Rectal smooth muscle tissue (tissue), 1 donor: ENCODE results near the gene TXNDC5.

Experiments used
- H3K27ac ChIP-seq: one replicate; pipeline ENCODE4 v1.7.0; 2013; ENCODE audit warnings: low read depth, low read length, inconsistent platforms
- H3K27me3 ChIP-seq: one replicate; pipeline ENCODE4 v1.7.0; 2013; ENCODE audit warnings: low read length; ENCODE audit not compliant: control insufficient read depth, insufficient read depth
- H3K36me3 ChIP-seq: one replicate; pipeline ENCODE4 v1.7.0; 2013; ENCODE audit warnings: low read length; ENCODE audit not compliant: control insufficient read depth, insufficient read depth
- H3K4me1 ChIP-seq: one replicate; pipeline ENCODE4 v1.7.0; 2013; ENCODE audit warnings: low read length; ENCODE audit not compliant: control insufficient read depth, insufficient read depth
- H3K4me3 ChIP-seq: one replicate; pipeline ENCODE4 v1.7.0; 2013; ENCODE audit warnings: low read length
- H3K9ac ChIP-seq: one replicate; pipeline ENCODE4 v1.7.0; 2013; ENCODE audit warnings: low read length

The TXNDC5 gene

DNA sequence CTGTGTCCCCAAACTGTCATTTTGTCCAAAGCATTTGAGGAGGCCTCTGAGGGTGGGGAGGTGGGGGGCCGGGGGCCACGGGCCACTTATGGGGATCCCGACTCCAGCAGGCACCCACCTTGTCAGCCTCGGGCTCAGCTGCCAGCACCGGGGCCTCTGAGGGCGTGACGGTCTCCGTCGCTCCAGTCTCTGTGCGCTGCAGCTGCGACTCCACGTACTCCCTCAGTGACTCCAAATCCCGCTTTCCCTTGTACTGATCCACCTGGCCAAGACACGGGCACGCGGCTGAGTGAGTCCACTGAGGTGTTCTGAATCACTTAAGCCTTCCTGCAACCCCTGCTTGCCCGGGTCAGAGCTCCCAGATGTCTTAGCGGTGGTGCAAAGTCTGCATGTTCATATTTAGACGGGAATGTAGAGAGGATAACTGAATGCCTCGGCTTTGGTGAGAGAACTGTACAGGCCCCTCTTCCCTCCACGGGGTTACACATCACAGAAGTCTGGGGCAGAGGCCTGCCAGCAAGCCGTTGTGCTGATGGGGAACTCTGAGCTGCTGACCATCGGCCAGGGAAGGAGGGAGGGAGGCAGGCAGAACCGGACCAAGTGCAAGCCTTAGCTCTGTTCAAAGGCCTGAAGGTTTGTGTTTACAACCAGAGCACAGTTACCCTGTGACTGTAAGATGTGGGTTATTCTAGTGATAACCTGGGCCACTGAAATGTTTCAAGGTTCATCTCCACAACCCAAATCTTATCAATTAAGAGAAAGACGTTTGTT is 21.8 kb downstream of the TXNDC5 start:
- H3K27me3 ChIP-seq: no peaks in the 10 kb centered on the region
- H3K9ac ChIP-seq: no peak overlapping the region
- peaks cover 49% of the 10 kb centered on the region for H3K36me3 ChIP-seq
- H3K4me3 ChIP-seq: no peak overlapping the region
- no peaks in the 10 kb centered on the region for H3K4me1 ChIP-seq
- no peak overlapping the region for H3K27ac ChIP-seq

GRCh38 chr6:7887278-7887991 is 23.2 kb downstream of the TXNDC5 start:
- Histone ChIP-seq H3K4me3 (no peak overlapping the region), H3K27me3 (no peaks in the 10 kb centered on the region), H3K36me3 (peaks cover 49% of the 10 kb centered on the region), H3K4me1 (no peaks in the 10 kb centered on the region), H3K27ac (no peak overlapping the region), H3K9ac (no peak overlapping the region)

- no peak overlapping the region for H3K4me3 ChIP-seq
- H3K9ac ChIP-seq: no peak overlapping the region
- no peak overlapping the region for H3K27ac ChIP-seq
- H3K27me3 ChIP-seq: no peaks in the 10 kb centered on the region
- peaks cover 50% of the 10 kb centered on the region for H3K36me3 ChIP-seq
- no peaks in the 10 kb centered on the region for H3K4me1 ChIP-seq
Observed at GRCh38 chr6:7886132-7886531, 24.5 kb downstream of the TXNDC5 start.

GRCh38 chr6:7883381-7883780 is 27.2 kb downstream of the TXNDC5 start:
- Histone ChIP-seq H3K9ac (no peak overlapping the region), H3K27ac (no peak overlapping the region), H3K4me1 (no peaks in the 10 kb centered on the region), H3K27me3 (no peaks in the 10 kb centered on the region), H3K4me3 (no peak overlapping the region), H3K36me3 (peaks cover 43% of the 10 kb centered on the region)

DNA sequence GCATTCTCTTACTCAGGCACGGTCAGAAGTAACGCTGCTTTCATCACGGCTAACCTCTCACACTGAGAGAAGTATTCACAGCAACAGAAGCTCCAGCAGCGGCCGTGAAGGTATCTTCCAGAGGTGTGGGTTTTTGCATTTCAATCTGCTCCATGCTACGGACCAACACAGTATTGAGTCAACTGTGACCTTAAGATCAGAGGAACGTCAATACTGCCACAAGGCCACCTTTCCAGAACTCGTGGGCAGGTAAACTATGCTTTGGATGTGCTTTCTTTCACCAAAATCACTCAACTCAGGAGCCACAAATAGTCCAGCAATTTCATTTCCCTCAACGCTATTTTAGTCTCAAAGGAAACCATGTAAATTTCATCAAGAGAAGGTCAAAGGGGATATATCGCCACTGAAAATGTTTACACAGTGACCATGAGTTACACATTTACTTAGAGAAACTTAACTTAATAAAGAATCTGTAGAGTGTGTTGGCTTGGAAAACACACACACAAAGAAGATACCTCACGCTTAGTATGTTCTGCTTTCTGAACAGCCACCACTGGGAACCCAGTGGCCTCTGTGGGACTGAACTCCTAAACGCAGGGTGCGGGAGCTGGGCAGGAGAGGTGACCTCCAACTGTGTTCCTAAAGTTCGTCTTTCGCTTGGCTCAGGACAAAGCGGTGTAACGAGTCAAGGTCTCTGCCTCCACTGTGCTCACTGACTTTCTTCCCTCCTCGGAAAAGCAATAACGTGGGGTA is 27.9 kb downstream of the TXNDC5 start:
- peaks cover 39% of the 10 kb centered on the region for H3K36me3 ChIP-seq
- no peaks in the 10 kb centered on the region for H3K27me3 ChIP-seq
- H3K4me3 ChIP-seq: no peak overlapping the region
- H3K4me1 ChIP-seq: no peaks in the 10 kb centered on the region
- H3K9ac ChIP-seq: no peak overlapping the region
- H3K27ac ChIP-seq: no peak overlapping the region

DNA sequence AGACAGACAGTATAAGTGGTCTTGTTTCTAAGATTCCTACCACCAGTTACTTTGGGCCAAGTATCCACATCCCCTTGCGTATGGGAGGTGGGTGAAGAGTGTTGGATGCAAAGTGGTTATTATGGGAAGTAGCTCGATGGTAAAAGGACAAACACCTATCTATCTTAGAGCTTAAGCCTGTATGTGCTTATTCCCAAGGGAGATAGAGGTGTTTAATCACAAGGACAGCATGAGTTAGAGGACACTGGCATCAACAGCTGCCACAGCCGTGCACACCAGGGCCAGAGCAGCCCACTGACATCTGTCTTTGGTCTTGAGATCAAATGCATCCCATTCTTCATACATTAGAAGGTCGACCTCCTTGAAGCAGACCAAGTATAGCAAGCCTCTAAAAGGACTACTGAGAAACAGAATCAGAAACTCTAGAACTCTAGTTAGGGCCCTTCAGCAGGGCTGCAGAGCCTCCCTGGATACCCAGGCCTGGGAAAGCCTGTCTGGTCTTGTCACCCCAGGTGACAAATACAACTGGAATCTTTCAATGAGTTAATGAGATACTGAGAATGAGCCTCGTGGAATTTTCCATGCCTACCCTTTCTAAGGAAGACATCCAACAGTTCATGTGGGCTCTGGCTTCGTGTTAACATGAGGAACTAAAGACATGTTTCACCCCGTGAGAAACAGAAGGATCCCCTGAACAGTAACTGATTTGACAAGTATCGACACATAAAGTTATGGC is 28.7 kb downstream of the TXNDC5 start:
- no peaks in the 10 kb centered on the region for H3K27me3 ChIP-seq
- no peak overlapping the region for H3K4me3 ChIP-seq
- no peaks in the 10 kb centered on the region for H3K4me1 ChIP-seq
- H3K36me3 ChIP-seq: peaks cover 32% of the 10 kb centered on the region
- H3K9ac ChIP-seq: no peak overlapping the region
- no peak overlapping the region for H3K27ac ChIP-seq

DNA sequence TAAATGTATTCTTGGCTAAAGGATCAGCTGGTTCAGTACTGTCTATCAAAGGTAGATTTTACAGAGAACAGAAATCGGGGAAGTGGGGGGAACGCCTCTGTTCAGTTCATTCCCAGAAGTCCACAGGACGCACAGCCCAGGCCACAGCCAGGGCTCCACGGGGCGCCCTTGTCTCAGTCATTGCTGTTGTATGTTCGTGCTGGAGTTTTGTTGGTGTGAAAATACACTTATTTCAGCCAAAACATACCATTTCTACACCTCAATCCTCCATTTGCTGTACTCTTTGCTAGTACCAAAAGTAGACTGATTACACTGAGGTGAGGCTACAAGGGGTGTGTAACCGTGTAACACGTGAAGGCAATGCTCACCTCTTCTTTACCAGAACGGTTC is 29.9 kb downstream of the TXNDC5 start:
- peaks cover 28% of the 10 kb centered on the region for H3K36me3 ChIP-seq

DNA sequence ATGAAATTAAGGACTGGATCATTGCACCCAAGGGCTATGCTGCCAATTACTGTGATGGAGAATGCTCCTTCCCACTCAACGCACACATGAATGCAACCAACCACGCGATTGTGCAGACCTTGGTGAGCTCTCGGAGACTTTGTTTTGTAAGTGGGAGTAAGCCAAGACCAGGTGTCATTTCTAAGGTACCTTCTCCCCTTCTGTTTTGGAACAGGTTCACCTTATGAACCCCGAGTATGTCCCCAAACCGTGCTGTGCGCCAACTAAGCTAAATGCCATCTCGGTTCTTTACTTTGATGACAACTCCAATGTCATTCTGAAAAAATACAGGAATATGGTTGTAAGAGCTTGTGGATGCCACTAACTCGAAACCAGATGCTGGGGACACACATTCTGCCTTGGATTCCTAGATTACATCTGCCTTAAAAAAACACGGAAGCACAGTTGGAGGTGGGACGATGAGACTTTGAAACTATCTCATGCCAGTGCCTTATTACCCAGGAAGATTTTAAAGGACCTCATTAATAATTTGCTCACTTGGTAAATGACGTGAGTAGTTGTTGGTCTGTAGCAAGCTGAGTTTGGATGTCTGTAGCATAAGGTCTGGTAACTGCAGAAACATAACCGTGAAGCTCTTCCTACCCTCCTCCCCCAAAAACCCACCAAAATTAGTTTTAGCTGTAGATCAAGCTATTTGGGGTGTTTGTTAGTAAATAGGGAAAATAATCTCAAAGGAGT is 30.4 kb downstream of the TXNDC5 start:
- peaks cover 26% of the 10 kb centered on the region for H3K36me3 ChIP-seq

More for the DNA sequence above, 29.9 kb downstream of the TXNDC5 start:
- Histone ChIP-seq H3K27ac (no peak overlapping the region), H3K9ac (no peak overlapping the region), H3K4me3 (no peak overlapping the region), H3K27me3 (no peaks in the 10 kb centered on the region), H3K4me1 (no peaks in the 10 kb centered on the region)

DNA sequence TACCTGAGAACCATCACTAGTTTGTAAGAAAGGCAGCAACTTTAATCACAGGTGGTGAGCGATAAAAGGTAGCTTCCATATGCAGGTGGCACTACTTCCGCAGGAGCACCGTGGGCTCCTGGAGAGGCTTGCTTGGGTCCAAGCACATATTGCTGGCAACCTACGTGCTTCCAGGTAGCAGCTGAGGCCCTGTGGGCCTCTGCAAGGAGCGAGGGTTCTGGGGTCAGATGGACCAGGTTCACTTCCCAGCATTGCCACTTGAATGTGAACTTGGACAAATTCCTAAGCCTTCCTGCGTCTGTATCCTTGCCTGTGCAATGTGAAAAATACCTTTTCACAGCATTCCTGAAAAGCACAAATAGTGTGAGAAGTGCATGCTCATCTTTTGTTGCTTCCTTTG is 31.0 kb downstream of the TXNDC5 start:
- Histone ChIP-seq H3K36me3 (peaks cover 21% of the 10 kb centered on the region), H3K4me1 (no peaks in the 10 kb centered on the region), H3K4me3 (no peak overlapping the region)

More for the DNA sequence above, 30.4 kb downstream of the TXNDC5 start:
- Histone ChIP-seq H3K4me3 (no peak overlapping the region), H3K4me1 (no peaks in the 10 kb centered on the region), H3K9ac (no peak overlapping the region), H3K27ac (no peak overlapping the region), H3K27me3 (no peaks in the 10 kb centered on the region)

GRCh38 chr6:7879043-7879442 is 31.5 kb downstream of the TXNDC5 start:
- Histone ChIP-seq H3K36me3 (peaks cover 18% of the 10 kb centered on the region), H3K4me1 (no peaks in the 10 kb centered on the region), H3K27me3 (no peaks in the 10 kb centered on the region), H3K27ac (no peak overlapping the region), H3K9ac (no peak overlapping the region), H3K4me3 (no peak overlapping the region)

More for the DNA sequence above, 31.0 kb downstream of the TXNDC5 start:
- no peak overlapping the region for H3K9ac ChIP-seq
- H3K27ac ChIP-seq: no peak overlapping the region
- no peaks in the 10 kb centered on the region for H3K27me3 ChIP-seq

DNA sequence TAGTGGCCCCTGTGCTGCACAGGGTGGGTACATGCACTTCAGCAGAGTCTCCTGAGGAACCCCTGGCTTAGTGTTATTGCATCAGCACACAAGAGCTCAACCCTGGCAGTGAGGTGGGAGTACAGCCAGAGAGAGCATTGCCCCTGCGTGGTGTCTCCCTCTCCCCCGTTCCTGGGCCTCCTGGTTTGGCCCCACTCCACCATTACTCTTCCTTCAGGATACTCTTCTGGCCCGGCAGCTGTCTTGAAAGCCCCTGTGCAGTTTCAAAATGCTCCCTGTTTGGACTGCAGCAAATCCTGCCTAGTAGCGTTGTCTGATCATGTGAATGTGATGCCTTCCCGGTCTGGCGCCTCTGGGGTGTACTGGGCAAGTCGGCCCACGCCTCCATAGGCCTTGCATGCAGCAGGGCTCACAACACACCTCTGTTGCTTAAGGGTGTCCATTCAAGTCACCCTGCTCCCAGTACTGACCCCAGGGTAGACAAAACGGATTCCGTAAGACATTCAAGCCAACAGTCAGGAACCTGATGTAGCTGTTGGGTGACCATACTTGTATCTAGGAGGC is 32.1 kb downstream of the TXNDC5 start:
- Histone ChIP-seq H3K4me3 (no peak overlapping the region), H3K27me3 (no peaks in the 10 kb centered on the region), H3K36me3 (peaks cover 18% of the 10 kb centered on the region), H3K4me1 (no peaks in the 10 kb centered on the region), H3K27ac (no peak overlapping the region), H3K9ac (no peak overlapping the region)
